Ureter (tissue), 1 donor: Measurements from ENCODE around the gene IGSF5. TPM values are rescaled to one million over a fixed set of nuclear protein-coding genes. Genes with fewer than 3 reads are reported as not detected.
"Not testable (repeated sequence)": the region's sequence is repeated elsewhere in the genome, so short reads cannot be mapped to it uniquely, and the experiment has no call there.

Experiments used
- DNase-seq: peaks from one replicate; pipeline ENCODE4 v3.0.0-alpha.2; 2020; ENCODE audit warnings: low spot score
- total RNA-seq: library from RNA; stranded (reverse); gene quantifications from one replicate; pipeline ENCODE4 v1.2.4, GENCODE V29; 2023
- donor health status: DM: yes; HTN: yes; CAD: no.

IGSF5 gene
- total RNA-seq, 1 donor from 2014 or later, result 2.0 TPM

DNA sequence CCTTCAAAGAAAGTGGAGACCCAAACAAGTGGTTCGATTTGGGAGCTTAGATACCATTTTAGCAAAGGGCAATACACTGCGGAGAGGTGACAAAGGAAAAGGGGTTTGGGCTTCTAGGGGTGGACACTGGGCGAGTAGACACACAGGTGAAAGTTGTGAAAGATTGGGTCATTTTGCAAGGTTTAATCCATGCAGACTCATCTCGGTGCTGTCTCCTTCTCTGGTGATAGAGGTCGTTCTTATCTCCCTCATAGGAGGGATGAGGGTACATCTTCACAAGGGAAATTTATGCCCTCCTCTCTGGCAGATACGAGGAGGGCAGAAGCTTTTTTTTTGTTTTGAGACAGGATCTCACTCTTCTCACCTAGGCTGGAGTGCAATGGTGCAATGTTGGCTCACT is 6.4 kb upstream of the IGSF5 start:
- DNase-seq, result no peak

DNA sequence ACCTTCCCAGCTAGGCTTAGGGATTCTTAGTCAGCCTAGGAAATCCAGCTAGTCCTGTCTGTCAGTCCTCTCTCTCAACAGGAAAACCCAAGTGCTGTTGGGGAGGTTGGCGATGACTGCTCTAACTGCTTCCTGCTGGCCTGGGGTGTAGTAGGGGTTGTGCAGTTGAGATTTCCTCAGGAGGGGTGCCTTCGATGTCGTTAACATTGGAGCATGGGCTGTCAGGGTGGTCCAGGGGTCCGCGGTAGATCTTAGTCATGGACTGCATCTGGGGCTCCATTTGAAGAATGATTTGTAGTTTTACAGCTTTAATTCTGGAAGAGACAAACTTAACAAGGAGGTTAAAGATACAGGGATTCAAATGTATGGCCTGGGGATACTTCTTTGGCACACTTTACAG is 5.5 kb upstream of the IGSF5 start:
- DNase-seq, result not testable (repeated sequence)

DNA sequence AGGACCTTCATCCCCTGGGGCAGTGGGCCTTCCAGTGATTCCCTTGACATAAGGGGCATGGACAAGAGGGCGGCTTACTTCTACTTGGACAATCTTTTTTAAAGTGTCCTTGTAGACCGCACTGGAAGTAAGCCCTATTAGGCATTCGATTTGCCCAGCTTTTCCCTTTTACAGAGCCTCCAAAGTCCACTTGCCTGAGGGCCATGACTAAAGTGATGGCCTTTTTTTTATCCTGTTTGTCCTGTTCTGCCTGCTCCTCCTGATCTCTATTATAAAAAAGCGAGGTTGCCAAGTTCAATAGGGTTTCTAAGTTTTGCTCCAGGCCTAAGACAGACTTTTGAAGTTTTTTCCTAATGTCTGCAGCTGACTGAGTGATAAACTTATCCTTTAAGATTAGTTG is 2.4 kb upstream of the IGSF5 start:
- not testable (repeated sequence) for DNase-seq

DNA sequence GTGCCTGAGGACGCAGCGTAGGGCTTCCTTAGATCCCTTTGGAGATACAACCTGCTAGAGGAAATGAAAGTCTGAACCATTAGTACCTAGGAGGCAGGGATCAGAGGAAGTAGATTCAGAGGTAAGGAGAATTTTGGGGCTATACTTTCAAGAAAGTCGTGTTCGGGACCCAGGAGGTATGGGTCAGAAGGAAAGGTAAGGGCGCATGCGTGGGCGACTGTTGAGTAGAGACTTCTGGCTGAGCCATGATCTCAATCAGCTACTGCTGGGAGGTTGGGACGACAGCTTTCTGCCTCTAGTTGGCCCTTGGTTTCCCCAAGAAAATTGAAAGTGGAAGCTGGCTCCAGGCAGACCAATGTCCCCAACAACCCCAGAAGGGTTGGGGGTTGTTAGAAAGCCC is 349 bp downstream of the IGSF5 start:
- not testable (repeated sequence) for DNase-seq

DNA sequence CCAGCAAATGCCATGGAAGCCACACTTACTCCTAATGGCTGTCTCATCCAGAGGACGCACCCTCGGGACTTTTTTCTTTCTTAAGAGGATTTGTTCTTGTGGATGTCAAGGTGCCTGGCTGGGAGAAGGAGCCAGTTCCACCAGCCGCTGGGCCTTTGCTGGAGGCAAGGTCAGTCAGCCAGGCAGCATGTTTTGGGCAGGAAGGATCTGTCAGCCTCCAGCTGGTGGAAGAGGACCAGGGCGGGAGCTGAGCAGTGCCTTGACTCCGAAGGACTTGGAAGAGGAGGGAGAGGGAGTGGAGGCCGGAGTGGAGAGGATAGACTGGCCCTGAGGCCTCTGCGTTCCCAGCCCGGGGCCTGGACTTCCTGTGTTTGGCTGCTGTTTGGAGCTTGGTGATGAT is 5.7 kb downstream of the IGSF5 start:
- DNase-seq, result no peak

DNA sequence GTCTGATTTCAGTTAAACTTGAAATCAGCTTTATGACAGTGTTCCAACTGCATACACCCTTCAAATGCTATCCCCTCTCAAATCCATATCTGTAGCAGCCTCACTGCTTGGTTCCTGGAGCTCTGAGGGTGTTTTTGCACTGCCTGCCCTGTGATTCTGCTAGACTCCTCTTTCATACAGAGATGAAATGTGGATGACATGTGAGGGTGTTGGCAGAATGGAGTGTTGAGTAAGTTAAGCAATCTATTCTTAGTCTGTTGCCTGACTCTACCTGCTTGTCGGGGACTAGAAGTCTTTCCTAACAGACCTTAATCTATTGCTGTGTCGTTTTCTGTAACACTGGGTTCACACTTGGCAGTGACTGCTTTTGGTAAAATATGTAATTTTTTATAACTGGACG is 9.8 kb downstream of the IGSF5 start:
- DNase-seq, result no peak

DNA sequence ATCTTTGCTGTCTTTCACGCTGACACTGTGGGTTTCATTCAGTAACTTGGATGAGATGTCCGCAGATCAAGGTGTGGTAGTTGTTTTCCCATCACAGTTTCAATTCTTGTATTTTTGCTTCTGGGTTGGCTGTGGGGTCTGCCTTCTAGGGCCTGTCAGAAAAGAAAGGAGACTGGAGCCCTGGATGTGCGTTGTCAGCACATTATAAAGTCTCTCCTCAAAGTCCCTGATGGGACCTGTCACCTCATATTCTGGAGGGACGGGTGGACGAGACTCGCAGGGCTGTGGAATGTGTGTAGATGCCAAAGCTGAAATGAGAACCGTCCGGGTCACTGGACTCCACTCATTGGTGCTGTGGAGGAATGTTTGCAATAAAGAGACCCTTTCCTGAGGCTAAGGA is 11.3 kb downstream of the IGSF5 start:
- no peak for DNase-seq

DNA sequence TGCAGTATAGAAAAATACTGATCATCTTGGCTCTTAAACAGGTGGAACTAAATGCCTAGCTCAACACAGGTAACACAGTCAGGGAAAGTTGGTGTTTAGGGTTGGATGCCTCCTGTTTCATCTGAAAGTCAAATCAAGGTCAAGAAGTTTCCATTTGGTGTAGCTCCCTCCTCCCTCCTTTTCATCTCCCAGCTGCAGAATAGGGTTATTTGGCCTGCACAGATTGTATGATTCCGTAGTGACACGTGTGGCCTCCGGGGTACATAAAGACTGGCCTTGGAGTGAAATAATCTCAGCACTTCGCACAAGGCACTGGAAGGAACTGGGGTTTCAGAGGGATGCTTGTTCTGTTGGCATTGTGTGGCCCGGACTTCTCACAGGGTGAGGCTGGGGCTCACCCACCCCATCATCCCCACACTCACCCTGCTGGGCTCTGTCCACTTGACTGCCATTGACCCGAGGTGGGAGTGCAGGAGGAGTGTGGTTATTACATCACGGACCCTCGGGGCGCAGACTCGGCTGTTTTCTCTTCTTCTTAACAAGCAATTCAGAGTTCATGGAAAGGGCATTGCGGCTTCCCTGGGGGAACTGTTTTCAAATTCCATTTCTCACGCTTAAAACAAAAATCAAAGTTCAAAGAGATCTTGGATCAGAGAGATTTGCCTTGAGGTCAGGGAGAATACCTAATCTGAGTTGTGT is 18.4 kb downstream of the IGSF5 start:
- DNase-seq, result no peak

DNA sequence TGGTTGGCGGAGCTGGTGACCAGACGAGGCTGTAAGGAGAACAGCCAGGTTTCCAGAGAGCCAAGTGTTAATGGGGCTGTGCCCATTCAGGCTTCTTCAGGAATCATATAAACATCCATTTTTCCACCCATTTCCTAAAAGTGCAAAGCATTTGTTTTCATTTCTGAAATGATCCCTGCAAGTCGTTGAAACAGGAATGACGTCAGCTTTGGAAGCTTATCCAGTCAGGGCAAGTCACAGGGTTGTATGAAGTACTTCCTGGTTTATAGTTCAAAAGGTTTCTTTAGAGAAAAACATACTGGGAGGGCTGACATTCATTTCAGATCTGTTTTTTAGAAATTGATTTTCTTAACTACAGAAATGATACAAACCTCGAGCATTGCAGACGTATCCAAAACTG is 29.2 kb downstream of the IGSF5 start:
- DNase-seq, result no peak

DNA sequence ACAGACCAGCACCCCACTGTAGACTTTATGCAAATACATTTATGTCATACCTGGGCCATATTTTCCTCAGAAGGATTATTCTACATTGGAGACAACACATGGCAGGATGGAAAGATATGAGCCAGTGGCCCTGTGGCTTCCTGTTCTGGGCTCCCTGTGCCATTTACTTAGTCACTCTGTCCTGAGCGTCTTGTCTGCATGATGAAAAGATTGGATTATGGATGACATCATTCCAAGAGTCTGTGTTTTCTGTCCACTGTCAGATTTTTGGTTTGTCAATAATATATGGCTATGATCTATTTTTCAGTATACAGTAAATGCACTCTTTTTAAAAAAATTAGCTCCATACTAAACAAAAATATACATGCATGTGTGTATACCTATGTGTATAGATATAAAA is 30.8 kb downstream of the IGSF5 start:
- no peak for DNase-seq

DNA sequence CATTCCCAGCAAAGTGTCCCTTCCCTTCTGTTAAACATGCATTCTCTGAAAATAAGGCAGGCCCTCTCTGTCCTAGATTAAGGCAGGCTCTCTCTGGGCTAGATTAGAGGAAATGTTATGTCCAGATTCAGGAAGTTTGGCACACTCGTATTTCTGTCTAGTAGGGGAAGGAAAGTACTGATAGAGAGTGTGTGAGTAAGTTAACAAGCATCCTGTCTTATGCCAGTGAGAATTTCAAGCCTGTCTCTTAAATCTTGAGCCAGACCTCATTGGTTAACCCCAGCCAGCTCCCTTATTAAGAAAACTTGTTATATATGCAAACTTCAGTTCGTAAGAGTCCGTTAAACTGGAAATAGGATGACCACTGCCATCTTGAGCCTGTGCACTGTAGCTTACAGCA is 31.6 kb downstream of the IGSF5 start:
- no peak for DNase-seq

DNA sequence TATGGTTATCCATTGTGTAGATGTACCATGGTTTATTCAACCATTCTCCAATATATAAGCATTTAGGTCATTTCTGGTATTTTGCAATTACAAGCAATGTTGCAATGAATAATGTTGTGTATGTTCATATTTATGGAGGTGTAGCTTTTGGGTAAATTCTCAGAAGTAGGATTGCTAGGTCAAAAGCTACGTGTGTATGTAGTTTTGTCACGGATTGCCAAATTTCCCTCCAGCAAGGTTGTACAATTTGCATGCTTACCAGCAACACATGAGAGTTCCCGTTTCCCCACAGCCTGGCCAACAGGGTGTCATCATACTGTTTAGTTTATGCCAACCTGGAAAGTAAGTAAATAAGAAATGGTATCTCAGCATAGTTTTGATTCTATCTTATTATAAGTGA is 36.3 kb downstream of the IGSF5 start:
- DNase-seq, result no peak

DNA sequence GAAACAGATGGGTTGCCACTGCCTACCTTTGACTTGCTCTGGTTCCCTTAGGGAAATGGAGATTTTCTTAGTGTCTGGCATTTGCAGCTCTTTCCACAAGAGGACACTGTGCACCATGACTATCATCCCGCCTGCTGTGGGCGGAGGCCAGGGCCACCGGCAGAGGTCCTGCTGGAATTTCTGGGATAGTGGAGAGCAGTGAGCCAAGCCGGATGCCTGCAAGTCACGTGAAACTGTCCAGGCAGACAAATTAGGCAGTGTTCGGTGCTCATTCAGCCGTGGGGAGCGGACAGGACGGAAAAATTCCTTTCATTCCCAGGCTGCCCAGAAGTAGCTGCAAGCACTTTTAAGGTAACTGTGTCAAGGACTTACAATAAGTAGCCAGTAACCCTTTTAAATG is 43.4 kb downstream of the IGSF5 start:
- DNase-seq, result peak; percentile 84

DNA sequence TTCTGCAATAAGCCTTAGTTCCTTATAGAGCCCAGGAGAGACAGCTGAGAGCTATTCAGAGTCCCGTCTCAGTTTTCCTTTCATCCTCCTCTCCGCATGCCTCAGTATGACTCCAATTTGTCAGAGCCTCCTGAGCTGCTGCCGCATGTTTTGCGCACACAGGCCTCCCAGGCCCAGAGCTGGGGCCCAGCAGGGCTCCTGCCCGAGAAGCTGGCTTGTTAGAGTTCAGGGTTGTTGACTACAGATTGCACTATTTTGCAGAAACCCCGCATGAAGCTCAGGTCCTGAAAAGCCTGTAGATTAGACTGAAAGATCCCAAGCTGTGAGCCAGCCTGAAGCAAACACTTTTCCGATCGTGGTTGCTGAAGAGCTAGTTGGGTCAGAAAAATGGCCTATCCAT is 51.5 kb downstream of the IGSF5 start:
- no peak for DNase-seq

DNA sequence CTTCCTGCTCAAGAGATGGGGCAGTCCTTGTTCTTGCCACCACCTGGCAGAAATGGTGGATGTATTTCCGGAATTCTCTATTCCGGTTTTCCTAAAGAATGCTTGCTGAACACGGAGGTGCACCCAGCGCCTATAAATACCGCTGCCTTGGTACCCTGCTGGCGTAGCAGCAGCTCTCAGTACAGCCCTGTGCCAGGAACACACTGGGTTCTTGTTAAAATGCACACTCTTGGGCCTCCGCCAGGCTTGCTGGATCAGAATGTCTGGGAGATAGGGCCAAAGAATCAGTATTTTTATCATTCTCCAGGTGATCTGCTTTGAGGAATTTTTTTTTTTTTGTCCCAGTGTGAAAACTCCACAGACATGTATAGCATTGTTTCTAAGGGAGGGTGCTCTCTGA is 54.2 kb downstream of the IGSF5 start:
- DNase-seq, result no peak

DNA sequence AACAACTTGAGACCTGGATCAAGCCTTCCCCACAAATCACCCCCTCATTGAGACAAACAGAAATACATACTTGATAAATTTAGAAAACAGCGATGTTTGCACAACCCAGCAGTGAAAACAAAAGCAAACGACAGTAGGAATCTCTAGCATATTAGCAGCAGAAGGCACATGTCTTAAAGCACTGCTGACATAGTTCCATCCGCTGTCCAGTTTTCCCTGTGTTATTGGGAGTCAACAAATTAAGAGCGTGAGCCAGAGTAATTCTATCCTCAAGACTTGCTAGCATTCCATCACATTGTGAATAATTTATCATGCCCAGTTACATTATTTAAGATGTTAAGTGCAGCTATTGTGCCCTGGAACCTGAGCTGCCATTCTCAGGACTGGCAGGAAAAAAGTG is 55.3 kb downstream of the IGSF5 start:
- DNase-seq, result no peak

DNA sequence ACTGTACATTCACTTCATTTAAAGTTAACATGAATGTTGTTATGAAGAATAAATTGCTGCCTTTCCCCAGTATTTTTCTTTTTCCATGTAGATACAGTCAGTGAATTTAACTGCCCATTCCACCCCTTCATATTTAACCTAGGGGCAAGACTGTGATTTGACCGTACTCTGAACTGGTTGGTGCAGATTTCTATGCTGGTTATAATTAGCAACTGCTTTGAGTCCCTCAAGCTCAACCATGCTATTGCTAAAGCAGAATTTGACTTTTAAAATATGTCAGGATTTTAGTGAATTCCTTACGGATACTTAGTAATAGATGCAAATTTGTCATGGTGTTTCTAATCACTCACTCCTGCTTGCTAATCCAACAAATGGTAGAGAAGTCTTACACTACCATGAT is 57.2 kb downstream of the IGSF5 start:
- no peak for DNase-seq

DNA sequence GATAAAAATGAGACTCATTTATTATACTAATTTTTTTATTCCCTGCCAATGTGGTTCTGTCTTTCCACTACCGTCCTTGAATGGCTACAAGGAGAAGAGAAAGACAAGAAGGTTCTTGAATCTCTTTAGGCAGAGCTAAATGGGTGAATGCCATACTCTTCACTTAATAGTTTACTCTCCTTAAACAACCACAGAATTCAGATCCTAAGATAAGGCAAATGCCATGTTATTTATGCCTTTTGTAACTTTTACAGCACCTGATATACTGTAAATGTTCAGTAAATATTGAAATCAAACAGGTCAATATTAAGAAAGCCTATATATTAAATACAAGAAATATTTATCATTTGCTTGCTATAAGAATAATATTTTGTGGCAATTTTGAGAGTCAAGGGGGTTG is 58.4 kb downstream of the IGSF5 start:
- no peak for DNase-seq

DNA sequence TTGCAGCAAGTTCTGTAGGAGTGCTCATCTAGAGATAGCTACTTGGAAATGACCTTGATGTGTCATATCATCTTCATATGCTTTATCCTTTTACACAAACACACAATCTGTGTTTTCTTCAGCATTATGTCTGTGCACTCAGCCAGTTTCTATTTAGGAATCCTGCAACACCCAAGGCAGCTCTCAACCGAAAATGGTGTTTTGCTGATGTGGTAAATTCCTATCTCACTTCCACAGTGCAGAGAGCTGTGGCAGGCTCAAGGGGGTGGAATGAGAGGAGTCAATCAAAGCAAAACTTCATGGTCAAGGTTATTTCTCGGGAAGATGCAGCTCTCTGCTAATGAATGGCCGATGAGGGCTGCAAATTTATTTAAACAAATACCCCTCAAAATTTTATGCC is 59.3 kb downstream of the IGSF5 start:
- DNase-seq, result no peak

DNA sequence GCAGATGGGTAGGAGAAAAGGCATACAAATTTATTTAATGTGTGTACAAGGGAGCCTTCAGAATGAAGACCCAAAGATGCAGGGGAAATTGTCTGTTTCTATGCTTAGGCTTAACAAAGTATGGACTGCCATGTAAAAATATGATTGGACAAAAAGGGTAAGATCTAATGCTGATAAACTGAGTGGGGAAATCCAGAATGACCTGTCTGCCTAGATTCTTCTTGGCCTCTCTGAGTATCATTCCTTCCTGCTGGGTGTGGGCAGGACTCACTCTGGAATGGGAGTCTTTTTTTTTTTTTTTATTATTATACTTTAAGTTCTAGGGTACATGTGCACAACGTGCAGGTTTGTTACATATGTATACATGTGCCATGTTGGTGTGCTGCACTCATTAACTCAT is 61.0 kb downstream of the IGSF5 start:
- no peak for DNase-seq

DNA sequence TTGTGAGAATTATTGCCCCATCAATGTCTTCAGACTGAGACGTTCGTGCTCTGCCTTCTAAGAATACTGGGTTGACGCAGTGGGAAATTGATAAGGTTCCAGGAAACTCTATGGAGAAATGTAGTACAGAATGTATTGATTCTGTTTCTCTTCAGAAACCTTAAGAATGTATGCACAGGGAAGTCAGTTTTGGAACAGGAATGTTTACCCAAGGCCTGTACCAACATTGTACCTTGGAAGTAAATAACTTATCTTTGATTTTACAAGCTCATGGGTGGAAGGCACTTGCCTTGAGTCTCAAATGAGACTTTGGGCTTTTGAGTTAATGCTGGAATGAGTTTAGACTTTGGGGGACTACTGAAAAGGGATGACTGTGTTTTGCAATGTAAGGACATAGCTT is 62.8 kb downstream of the IGSF5 start:
- DNase-seq, result no peak

DNA sequence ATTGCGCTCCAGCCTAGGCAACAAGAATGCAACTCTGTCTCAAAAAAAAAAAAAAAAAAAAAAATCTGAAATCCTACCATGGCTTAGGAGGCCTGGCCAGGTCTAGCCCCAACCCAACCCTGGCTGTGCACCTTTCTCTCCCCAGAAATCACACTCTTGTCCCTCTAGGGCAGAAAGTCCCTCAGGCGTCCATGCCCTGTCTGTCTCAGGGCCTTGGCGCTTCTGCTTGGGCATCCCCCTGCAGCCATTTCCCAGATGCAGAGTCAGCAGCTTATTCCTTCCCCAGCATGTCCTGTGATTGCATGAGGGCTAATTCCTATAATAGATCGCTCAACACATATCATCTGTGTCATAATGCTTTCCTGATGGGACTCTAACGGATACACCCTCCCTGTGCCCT is 65.0 kb downstream of the IGSF5 start:
- no peak for DNase-seq

DNA sequence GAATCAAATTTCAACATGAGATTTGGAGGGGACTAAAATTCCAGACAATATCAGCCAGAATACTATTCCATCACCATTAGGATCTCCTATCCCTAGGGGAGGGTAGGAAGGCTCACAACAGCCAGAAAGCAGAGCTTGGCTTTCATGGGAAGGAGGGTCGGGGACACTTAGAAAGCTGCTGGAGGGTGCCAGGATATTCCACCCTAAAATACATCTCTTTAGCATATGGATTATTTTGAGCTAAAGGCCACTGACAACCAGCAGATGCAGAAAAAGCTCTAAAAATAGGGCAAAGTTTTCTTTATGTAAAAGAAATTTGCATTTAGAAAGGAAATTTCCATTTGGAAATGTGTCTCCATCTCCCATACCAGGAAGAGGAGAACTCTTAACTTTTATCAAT is 68.0 kb downstream of the IGSF5 start:
- DNase-seq, result no peak

DNA sequence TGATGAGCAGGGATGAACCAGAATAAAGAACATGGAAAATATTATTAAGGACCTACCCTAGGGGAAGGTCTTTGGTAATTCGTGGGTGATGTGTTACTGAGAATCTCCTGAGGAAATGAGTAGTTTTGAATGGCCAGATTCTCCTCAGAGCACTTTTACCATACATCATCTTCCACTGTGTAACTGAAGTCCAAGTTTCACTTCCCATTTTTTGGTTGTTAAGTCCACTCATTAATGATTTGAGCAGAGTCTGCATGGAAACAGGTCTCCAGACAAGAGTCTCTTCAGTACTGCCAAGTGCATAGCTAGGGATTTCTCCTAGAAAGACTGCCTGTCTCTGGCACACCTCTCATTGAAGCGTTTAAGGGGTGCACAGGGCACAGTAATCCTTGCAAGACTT is 73.6 kb downstream of the IGSF5 start:
- no peak for DNase-seq

DNA sequence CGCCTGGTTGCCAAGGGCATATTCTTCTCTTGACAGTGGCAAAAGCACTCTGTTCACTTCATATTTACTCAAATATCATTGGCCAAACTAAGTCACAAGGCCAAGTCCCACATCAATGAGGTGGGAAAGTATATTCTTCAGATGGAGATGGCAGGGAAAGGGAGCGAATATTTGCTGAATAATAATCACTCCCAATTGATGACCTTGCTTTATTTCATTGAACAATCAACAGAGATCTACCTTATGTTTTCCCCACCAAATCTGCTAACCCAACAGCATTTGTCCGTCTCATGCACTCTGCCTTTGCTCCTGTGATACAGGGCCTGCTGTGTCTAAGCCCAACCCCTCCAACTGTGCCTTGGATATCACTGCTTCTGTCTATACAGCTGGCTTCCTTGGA is 77.1 kb downstream of the IGSF5 start:
- no peak for DNase-seq
